ENCODE results near the gene PSMG4. TPM values are rescaled to one million over a fixed set of nuclear protein-coding genes. Genes with fewer than 3 reads are reported as not detected.

The PSMG4 gene
- total and polyA plus RNA-seq, 9 of the 15 experiments (the other 6 are each of a cell fraction or from before 2014, with no cell fraction given) = 12.9 to 185 (median 52.0) TPM

GRCh38 chr6:3227363-3228045, 31.2 kb upstream of the PSMG4 start, which contains the start of gene TUBB2B:
TSS of gene TUBB2B (minus strand) at chr6:3227653. CDS start at chr6:3227543, 110 bp downstream.
- Histone ChIP-seq H3K4me2 (ENCODE audit: insufficient read depth, low read length) (peak within 1 kb of the TSS; percentile 84), H3K9ac (ENCODE audit: insufficient read depth in 1 of 2, low read depth in 2 of 2, low read length in 2 of 2) (peak within 1 kb of the TSS; percentile 51 to 90), H3K36me3 (ENCODE audit: control insufficient read depth, insufficient read depth, low read length) (no peaks in the 10 kb centered on the region), H4K20me1 (replicated peaks; ENCODE audit: control insufficient read depth, insufficient read depth, low read length) (no peaks in the 10 kb centered on the region), H2AFZ (ENCODE audit: low read depth, low read length) (peak within 1 kb of the TSS; percentile 86), H3K9me3 (replicated peaks; ENCODE audit: control insufficient read depth, insufficient read depth, low read depth, low read length) (no peaks in the 10 kb centered on the region), H3K27ac (ENCODE audit: extremely low read depth, low read depth, low read length) (no peak within 1 kb of the TSS), H3K4me3 (peak within 1 kb of the TSS; percentile 36), H3K4me1 (replicated peaks in 1 of 2; ENCODE audit: control insufficient read depth in 2 of 2, insufficient read depth in 2 of 2, low read length in 2 of 2) (peaks cover 35 to 50% of the 10 kb centered on the region in 2 experiments), H3K9me1 (ENCODE audit: control insufficient read depth, insufficient read depth, low read length) (no peaks in the 10 kb centered on the region), H3K79me2 (ENCODE audit: control insufficient read depth, insufficient read depth, low read length) (no peaks in the 10 kb centered on the region), H3K27me3 (ENCODE audit: control insufficient read depth in 2 of 2, insufficient read depth in 2 of 2, low read length in 2 of 2) (peaks cover 40 to 65% of the 10 kb centered on the region in 2 experiments)
- 6% methylated on average over 55 of the region's 66 CpGs for WGBS (ENCODE audit: insufficient coverage, low coverage, missing lambda C conversion rate)
- in situ Hi-C loops (cut with MboI) = no loop called here
- intact Hi-C loops (cut with micrococcal nuclease) = no loop called here
- ATAC-seq (peak; percentile 67), DNase-seq (ENCODE audit: extremely low read depth in 1 of 4, low spot score in 3 of 4) (peak in 2 of 4 experiments; percentile 78), FAIRE-seq (no peak)
- CTCF ChIA-PET (ENCODE audit: low intra/inter-chr PET ratio) = interaction anchor here (0.7 kb wide), 2 partner anchors 28 to 142 kb away, joined by 3 to 4 read pairs; no protein-coding TSS in a partner anchor
- POLR2A ChIA-PET = interaction anchor here (1.3 kb wide), 1 partner anchor 12 kb away, joined by 4 read pairs; no protein-coding TSS in a partner anchor
- BruUV-seq (replicated peaks) = no TSS peak
- TF ChIP-seq MTA3 (IDR thresholded peaks at IDR 0.05; ENCODE audit: borderline replicate concordance) (0 out of 2 replicates have a peak, but pooled peaks have one; percentile 18), PRMT5 (CRISPR knock-in tag; IDR thresholded peaks at IDR 0.05) (0 out of 2 replicates have a peak, but pooled peaks have one; percentile 10), KAT7 (CRISPR knock-in tag; IDR thresholded peaks at IDR 0.05; ENCODE audit: borderline replicate concordance) (peak; percentile 11; the same call in 1 of the 2 replicates), RBFOX2 (IDR thresholded peaks at IDR 0.05; ENCODE audit: low read depth, low read length) (peak; percentile 78), BRCA1 (IDR thresholded peaks at IDR 0.05) (no peak), BRCA1 (CRISPR knock-in tag; IDR thresholded peaks at IDR 0.05) (peak; percentile 44; the same call in 1 of the 2 replicates), RBM15 (IDR thresholded peaks at IDR 0.05; ENCODE audit: insufficient read depth, low read length) (no peak), E4F1 (CRISPR knock-in tag; IDR thresholded peaks at IDR 0.05; ENCODE audit: borderline replicate concordance) (no peak), ZNF12 (CRISPR knock-in tag; IDR thresholded peaks at IDR 0.05) (no peak), ZNF174 (CRISPR knock-in tag; IDR thresholded peaks at IDR 0.05) (no peak), HDAC2 (IDR thresholded peaks at IDR 0.05) (no peak), ZNF830 (CRISPR knock-in tag; IDR thresholded peaks at IDR 0.05) (no peak), ZBTB26 (CRISPR knock-in tag; IDR thresholded peaks at IDR 0.05) (no peak), HMGN3 (IDR thresholded peaks at IDR 0.05; ENCODE audit: borderline replicate concordance, extremely low read depth, insufficient read length, low read depth, low read length) (peak; percentile 3), JUND (IDR thresholded peaks at IDR 0.05; ENCODE audit: borderline replicate concordance, low read depth, low read length) (no peak), JUND (tag; IDR thresholded peaks at IDR 0.05; ENCODE audit: borderline replicate concordance, low read depth, low read length) (no peak), TSC22D4 (tag; IDR thresholded peaks at IDR 0.05) (no peak), L3MBTL2 (IDR thresholded peaks at IDR 0.05) (peak; percentile 56; the same call in 1 of the 2 replicates), NFIC (IDR thresholded peaks at IDR 0.05) (0 out of 2 replicates have a peak, but pooled peaks have one; percentile 16), ZFX (CRISPR knock-in tag; IDR thresholded peaks at IDR 0.05) (peak; percentile 59; the same call in 1 of the 2 replicates)
